M059J (cell line): Measurements from ENCODE around the gene CHCT1. TPM values are rescaled to one million over a fixed set of nuclear protein-coding genes. Genes with fewer than 3 reads are reported as not detected.

Source experiments
- DNase-seq: peaks from one replicate; pipeline ENCODE4 v3.0.0-alpha.2; 2012; ENCODE audit warnings: low read depth
- total RNA-seq: library from RNA; depleted of rRNA; stranded (reverse); fragments of >200 nt; shearing (Covaris generic); gene quantifications from 2 replicates; pipeline ENCODE4 v1.2.3, GENCODE V29; 2014; rRNA removed

CHCT1 gene
- total RNA-seq, 1 experiment from 2014 or later = not detected

DNA sequence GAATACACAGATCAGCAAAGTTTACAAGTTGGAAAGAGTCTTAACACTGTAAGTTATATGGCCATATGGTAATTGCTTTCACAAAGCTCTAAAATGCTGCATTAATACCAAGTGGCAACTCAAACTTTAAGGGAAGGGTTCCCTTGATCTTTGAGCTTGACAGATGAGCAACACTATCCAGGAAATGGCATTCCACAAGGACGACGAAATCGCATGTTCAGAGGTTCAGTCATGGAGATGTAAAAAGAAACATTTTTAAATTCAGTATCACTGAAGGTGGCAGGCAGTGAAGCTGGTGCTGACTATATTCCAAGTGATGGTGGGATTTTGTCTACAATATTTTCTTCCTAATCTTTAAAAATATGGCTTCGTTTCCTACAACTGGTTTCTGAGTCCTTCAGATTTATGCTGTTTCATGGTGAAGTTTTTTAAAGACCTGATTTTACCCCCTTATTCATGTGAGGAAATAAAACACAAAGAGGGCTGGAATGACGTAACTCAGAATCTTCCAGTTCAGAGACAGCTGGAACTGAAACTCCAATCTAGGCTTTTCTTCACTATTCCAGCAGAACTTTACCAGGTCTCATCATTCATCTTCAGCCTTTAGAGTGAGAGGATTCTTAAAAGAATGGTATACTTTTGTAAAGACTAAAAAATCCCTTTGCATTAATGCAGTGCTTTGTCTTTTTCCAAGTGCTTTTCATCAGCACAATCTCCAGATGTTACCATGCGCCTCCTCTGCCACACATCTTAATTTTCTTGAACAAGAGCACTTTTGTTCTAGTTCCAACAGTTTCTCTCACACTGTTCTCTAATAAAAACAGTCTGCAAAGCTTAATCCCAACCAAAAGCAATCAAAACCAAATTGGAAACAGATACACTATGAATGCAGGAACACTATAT is 20.2 kb downstream of the CHCT1 start:
- peak; percentile 29 for DNase-seq

DNA sequence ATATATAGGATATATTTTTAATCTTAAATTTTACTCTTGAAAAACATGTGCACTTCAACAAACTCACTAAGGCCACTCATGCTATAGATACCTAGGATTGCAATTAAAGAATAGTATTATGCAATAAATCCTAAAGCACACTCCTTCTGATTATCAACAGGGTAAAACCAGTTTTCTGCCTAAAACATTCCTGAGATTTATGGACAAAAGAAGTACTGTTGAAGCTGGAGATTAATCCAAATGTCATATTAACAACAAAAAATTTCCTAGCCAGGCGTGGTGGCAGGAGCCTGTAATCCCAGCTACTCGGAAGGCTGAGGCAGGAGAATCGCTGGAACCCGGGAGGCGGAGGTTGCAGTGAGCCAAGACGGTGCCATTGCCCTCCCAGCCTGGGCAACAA is 21.4 kb downstream of the CHCT1 start:
- DNase-seq = no peak

DNA sequence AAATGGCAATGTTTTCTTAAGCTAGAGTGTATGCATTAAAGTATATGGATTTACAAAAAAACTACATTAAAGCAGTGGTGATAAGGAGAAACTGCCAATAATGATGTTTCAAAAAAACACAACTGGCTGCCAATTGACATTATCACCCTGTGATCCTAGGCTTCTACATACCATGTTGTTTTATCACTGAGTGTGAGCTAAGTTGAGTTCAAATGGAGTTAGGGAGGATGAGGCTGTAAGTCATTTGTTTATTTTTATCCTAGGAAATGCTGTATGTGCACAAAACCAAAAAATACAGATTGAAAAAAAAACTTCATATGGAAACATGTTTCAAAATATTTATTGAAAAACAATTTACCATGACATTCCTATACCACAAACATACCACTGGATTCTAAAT is 22.9 kb downstream of the CHCT1 start:
- no peak for DNase-seq

DNA sequence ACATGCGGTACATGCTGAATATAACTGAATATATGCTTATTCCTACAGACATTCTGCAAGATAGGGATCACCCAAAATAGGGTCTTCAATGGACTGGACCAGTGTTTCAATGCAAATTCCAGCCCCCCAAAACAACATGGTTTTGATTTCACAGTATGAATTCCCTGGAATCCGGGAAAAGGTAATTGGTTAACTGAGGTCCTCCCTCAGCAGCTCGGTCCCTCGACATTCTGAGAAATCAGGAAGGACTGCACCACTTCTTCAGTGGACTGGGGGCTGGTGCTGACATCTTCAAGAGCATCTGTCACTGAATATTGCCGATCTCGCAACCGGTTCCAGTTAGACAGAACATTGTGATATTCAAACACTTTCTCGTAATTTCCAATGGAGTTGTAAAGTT is 25.1 kb downstream of the CHCT1 start:
- DNase-seq = no peak

DNA sequence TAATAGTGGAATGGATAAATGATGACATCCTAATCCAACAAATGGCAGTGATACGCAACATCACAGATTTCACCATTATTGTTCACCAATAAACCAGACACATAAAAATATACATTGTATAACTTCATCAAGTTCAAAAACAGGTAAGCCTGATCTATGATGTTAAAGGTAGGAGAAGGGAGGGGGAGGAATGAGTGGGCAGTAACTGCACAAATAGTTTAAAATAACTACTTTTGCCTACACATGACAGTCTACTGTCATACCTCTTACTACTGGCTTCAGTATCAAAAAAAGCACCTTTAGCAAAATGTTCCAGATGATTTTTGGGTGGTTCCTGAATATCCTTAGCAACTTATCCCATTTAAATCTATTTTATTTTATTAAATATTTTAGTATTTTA is 28.8 kb downstream of the CHCT1 start:
- DNase-seq = no peak

DNA sequence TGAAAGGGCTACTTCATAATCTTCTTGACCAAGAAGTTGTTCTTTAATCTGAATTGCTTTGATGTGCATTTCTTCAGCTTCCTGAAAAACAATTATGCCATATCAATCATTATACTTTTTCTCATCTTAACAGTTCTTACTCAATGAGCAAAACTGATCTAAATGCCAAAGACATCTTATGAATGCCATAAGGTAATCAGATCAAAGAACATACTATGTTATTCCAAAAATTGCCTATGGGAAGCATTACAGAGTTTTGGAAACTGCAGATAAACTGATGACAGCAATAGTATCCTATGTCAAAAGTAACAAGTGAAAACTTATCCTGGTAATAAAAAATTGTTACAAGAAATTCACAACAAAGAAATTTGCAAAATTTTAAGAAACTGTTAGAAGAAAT is 29.7 kb downstream of the CHCT1 start:
- no peak for DNase-seq

DNA sequence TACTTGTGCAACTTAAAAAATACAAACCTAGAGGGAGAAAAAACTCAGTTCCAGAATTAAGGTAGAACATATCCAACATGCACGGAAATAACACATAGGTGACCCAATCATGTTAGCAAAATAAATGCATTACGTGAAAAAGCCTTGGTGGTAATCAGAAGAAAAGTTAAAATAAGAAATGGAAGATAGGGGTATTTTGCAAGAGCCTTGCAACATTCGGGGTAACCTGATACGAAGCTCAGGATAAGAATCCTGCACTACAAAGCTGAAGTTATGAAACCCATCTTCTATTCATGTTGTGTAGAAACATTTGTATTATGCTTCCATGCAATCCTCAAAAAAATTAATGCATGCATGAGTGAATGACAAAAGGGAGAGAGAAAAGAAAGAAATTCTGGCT is 33.1 kb downstream of the CHCT1 start:
- DNase-seq = no peak

DNA sequence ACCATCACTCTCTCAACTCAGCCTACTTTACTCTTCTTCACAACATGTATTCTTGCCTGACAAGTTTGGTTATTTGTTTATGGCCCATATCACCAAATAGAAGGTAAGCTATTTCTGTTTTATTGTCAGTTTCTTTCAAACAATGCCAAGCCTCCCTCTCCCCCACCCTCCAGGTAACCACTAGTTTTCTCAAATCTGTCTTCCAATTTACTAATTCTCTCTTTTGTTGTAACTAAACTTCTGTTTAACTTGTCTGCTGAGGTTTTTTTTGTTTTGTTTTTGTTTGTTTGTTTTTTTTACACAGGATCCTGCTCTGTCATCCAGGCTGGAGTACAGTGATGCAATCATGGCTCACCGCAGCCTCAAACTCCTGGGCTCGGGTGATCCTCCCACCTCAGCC is 34.9 kb downstream of the CHCT1 start:
- DNase-seq = no peak

DNA sequence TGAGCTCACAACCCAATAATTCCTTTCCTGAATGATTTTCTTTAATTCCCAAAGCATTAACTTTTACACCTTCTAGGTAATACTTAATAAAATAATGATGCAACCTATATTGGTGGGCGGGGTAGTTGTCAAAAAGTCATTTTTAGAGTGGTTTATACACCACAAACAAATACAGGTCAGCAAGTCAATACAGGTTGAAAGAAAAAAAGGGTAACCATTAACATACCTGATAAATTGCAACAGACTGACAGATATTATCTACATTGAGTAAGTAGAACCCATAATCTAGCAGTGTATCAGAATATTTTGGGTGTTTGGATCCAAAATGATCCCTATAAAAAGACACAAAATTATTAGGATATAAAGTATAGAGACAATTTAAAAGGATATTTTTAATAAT is 39.3 kb downstream of the CHCT1 start:
- DNase-seq = no peak

DNA sequence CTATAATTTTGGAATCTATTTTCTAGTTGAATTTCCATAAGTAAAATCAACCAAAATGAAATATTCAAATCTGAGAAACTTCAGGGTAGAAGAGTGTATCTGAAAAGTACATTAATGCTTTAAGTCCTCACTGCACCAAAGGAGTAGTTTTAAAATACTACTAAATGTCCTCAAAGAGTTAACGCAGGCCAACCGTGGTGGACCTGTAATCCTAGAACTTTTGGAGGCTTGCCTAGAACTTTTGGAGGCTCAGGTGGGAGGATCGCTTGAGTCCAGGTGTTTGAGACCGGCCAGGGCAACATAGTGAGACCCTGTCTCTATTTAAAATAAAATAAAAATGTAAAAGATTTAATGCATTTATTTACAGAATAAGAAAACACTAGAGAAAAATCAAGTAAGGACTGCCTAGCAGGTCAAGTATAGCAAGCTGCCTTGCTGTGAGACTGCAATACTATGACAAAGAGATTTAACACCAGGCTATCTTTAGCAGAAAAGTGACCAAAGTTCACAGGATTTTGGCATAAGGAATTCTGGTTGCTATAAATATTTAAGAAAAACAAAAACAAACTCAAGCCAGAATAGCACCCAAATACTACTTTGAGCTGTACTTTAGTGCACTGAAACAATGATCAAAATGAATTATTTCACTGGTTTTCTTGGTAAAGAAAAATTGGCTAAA is 41.0 kb downstream of the CHCT1 start:
- DNase-seq = no peak

DNA sequence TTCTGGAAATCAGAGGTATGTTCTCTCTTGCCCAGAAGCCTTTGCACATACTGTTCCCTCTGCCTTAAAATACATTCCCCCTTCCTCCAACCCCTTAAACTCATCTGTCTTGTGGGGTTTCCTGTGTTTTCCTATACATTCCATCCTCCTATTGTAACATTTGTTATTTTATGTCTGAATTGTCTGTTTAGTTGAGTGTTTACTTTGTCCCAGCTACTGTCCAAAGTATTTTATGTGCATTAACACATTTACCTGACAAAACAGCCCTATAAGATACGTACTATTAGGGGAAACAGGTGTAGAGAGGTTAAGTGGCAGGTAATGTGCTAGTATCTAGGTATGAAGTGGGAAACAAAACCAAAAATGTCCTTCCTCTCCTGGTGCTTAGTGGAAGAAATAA is 42.1 kb downstream of the CHCT1 start:
- no peak for DNase-seq

DNA sequence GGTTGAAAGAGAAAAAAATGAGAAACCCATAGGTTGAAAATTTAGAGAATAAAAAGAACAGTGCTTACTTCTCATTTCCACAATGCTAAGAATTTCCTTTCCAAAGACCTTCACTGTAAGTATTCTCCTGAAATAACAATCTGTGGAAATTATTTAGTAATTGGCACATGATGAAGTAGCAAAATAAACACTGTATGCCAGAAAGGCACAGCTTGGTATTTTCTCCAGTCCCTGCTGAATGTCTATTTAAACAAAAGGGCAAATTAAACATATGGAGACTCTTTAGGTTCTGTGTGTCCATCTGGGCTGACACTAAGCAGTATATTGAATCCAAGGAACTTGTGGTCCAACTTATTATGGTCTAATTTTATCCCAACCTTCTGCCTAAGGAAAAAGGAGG is 46.1 kb downstream of the CHCT1 start:
- DNase-seq = no peak

DNA sequence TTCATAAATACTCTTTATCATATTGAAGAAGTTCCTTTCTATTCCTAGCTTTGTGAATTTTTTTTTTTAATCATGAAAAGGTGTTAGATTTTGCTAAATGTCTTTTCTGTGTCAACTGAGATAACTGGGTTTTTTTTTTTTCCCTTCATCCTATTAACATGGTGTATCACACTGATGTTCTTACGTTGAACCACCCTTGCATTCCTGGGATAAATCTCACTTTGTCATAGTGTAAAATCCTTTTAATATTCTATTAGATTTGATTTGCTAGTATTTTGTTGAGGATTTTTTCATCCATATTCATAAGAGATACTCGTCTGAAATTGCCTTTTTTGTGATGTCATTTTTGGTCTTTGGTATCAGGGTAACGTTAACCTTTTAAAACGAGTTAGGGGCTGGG is 49.2 kb downstream of the CHCT1 start:
- no peak for DNase-seq

DNA sequence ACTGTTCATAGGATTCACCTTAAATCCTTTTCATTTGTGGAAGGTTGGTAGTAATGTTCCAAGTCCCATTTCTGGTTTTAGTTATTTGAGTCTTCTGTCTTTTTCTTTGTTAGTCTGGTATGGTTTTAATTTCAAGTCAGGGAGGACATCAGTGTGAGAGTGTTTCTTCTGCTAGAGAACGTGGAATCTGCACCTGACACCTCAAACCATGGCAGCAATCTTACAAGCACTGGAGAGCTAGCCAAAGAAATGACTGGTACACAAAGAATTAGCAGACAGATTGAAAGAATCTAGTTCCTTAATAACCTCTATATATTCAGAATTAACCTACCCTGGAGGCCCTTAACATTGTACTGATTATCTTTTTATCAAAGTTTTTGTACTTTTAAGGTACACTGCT is 50.2 kb downstream of the CHCT1 start:
- DNase-seq = no peak

DNA sequence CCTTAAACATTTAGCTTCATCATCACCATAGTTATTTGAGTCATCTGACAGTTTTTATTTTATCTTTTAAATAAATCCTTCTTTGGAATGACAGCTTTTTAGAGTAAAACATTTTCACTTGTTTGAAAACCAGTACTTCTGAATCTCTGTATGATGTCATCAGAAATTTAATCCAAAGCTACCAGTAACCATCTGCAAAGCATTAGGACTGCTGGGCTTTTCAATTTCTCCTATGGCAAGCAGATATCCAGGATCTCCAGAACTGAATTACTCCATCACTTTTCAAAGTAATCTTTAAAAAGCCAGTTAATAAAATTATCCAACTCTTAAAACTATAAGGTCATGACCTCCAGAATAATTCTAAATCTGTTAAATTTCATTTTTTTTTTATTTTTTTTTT is 51.5 kb downstream of the CHCT1 start:
- DNase-seq = no peak

Other genes with a start within 250 kb of the CHCT1 start
- gene USP32, start 30.4 kb upstream of the CHCT1 start, total RNA-seq = 24.5 and 31.4 TPM in 2 replicates
- 23.6 and 30.2 TPM in 2 replicates for gene APPBP2, start 103.8 kb downstream of the CHCT1 start, total RNA-seq
- gene PPM1D, start 177.7 kb downstream of the CHCT1 start, total RNA-seq = 9.0 and 10.6 TPM in 2 replicates